Measurements from ENCODE around the gene SEPTIN12.
"Not testable (repeated sequence)": the region's sequence is repeated elsewhere in the genome, so short reads cannot be mapped to it uniquely, and the experiment has no call there.

Gene SEPTIN12

GRCh38 chr16:4785758-4786433, 2.2 kb downstream of the SEPTIN12 start:
- no peak for FAIRE-seq

GRCh38 chr16:4784444-4784987, 3.6 kb downstream of the SEPTIN12 start:
- DNase-seq (ENCODE audit: low spot score); FAIRE-seq: not testable (repeated sequence)

More at GRCh38 chr16:4785758-4786433, 2.2 kb downstream of the SEPTIN12 start:
- no peak for DNase-seq (ENCODE audit: low spot score)

- FAIRE-seq (no peak), DNase-seq (ENCODE audit: low spot score) (no peak)
Measured at GRCh38 chr16:4783951-4784336, 4.2 kb downstream of the SEPTIN12 start.

- FAIRE-seq = no peak
Measured at GRCh38 chr16:4783251-4783950, 4.7 kb downstream of the SEPTIN12 start.

GRCh38 chr16:4780235-4780634, 7.9 kb downstream of the SEPTIN12 start:
- FAIRE-seq (no peak), DNase-seq (ENCODE audit: low spot score) (peak; percentile 44)

More at GRCh38 chr16:4783251-4783950, 4.7 kb downstream of the SEPTIN12 start:
- no peak for DNase-seq (ENCODE audit: low spot score)

- DNase-seq (ENCODE audit: low spot score) (no peak), FAIRE-seq (no peak)
Measured at GRCh38 chr16:4778050-4778392, 10.1 kb downstream of the SEPTIN12 start.

- DNase-seq (ENCODE audit: low spot score) = no peak
- no peak for FAIRE-seq
Measured at GRCh38 chr16:4777339-4778049, 10.7 kb downstream of the SEPTIN12 start.

GRCh38 chr16:4776141-4776705, 11.9 kb downstream of the SEPTIN12 start:
- no peak for FAIRE-seq
- DNase-seq (ENCODE audit: low spot score) = no peak

GRCh38 chr16:4775005-4775404, 13.1 kb downstream of the SEPTIN12 start:
- no peak for DNase-seq (ENCODE audit: low spot score)
- FAIRE-seq = no peak

GRCh38 chr16:4772351-4772750, 15.8 kb downstream of the SEPTIN12 start:
- FAIRE-seq (no peak), DNase-seq (ENCODE audit: low spot score) (no peak)

GRCh38 chr16:4771646-4772045, 16.5 kb downstream of the SEPTIN12 start:
- FAIRE-seq (no peak), DNase-seq (ENCODE audit: low spot score) (no peak)

GRCh38 chr16:4769306-4769638, 18.9 kb downstream of the SEPTIN12 start:
- FAIRE-seq = no peak
- no peak for DNase-seq (ENCODE audit: low spot score)

GRCh38 chr16:4768549-4769305, 19.4 kb downstream of the SEPTIN12 start:
- peak; percentile 77 for DNase-seq (ENCODE audit: low spot score)
- FAIRE-seq = peak; percentile 66

GRCh38 chr16:4767872-4768548, 20.1 kb downstream of the SEPTIN12 start:
- DNase-seq (ENCODE audit: low spot score) (no peak), FAIRE-seq (no peak)

- peak; percentile 67 for FAIRE-seq
- DNase-seq (ENCODE audit: low spot score) = peak; percentile 87
Measured at GRCh38 chr16:4766875-4767628, 21.1 kb downstream of the SEPTIN12 start, which contains the start of gene ZNF500. Gene ZNF500 (minus strand): TSS chr16:4767162. CDS start chr16:4765978, 1,184 bp downstream.

GRCh38 chr16:4765511-4766474, 22.4 kb downstream of the SEPTIN12 start:
- no peak for FAIRE-seq
- no peak for DNase-seq (ENCODE audit: low spot score)

GRCh38 chr16:4763791-4764190, 24.4 kb downstream of the SEPTIN12 start:
- no peak for FAIRE-seq
- DNase-seq (ENCODE audit: low spot score) = no peak

GRCh38 chr16:4762205-4762604, 25.9 kb downstream of the SEPTIN12 start:
- FAIRE-seq (no peak), DNase-seq (ENCODE audit: low spot score) (no peak)
